AG09319 (cell line): ENCODE results near the gene PAFAH2.

Experiments used
- DNase-seq: peaks from one replicate; pipeline ENCODE4 v3.0.0-alpha.2; 2010; ENCODE audit warnings: low read depth; ENCODE audit errors: extremely low read depth
- TF ChIP-seq, protein P1 (sequence below): IDR thresholded peaks from 2 replicates; pipeline ENCODE4 v1.5.1; 2011; ENCODE audit warnings: low read depth, mild to moderate bottlenecking, inconsistent platforms, low read length, moderate library complexity

The PAFAH2 gene

DNA sequence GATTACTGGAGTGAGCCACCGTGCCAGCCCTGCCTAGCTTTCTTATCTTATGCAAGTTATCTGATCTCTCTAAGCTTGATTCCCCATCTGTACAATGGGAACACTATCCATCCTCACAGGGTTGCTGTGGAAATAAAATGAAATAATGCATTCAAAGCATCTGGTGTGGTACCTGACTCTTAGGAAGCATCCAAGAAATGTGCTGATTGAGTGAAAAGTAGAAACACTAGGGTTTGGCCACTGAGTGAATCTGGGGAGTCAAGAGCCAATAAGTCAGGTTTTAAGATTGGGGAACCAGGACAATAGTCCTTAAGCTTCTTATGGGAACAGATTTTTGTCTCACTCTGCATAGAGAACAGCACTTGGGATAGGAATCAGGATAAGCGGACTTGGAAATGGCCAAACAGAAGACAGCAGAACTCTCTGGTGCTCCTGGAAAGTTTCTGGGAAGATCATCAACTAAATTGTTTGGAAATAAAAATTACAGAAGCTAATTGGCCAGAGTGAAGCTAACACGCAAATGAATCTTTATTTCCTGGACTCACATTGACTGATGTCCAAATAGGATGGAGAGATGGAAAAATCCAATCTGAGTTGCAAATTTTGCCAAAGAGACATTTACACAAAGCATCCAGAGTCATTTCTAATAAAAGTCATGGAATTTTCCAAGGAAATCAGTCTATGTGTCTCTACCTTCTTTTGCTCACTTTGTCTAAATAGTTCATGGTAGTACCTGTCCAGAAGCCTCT is 3.3 kb downstream of the PAFAH2 start:
- no peak for DNase-seq
- TF ChIP-seq, protein P1, sequence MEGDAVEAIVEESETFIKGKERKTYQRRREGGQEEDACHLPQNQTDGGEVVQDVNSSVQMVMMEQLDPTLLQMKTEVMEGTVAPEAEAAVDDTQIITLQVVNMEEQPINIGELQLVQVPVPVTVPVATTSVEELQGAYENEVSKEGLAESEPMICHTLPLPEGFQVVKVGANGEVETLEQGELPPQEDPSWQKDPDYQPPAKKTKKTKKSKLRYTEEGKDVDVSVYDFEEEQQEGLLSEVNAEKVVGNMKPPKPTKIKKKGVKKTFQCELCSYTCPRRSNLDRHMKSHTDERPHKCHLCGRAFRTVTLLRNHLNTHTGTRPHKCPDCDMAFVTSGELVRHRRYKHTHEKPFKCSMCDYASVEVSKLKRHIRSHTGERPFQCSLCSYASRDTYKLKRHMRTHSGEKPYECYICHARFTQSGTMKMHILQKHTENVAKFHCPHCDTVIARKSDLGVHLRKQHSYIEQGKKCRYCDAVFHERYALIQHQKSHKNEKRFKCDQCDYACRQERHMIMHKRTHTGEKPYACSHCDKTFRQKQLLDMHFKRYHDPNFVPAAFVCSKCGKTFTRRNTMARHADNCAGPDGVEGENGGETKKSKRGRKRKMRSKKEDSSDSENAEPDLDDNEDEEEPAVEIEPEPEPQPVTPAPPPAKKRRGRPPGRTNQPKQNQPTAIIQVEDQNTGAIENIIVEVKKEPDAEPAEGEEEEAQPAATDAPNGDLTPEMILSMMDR, result no peak

DNA sequence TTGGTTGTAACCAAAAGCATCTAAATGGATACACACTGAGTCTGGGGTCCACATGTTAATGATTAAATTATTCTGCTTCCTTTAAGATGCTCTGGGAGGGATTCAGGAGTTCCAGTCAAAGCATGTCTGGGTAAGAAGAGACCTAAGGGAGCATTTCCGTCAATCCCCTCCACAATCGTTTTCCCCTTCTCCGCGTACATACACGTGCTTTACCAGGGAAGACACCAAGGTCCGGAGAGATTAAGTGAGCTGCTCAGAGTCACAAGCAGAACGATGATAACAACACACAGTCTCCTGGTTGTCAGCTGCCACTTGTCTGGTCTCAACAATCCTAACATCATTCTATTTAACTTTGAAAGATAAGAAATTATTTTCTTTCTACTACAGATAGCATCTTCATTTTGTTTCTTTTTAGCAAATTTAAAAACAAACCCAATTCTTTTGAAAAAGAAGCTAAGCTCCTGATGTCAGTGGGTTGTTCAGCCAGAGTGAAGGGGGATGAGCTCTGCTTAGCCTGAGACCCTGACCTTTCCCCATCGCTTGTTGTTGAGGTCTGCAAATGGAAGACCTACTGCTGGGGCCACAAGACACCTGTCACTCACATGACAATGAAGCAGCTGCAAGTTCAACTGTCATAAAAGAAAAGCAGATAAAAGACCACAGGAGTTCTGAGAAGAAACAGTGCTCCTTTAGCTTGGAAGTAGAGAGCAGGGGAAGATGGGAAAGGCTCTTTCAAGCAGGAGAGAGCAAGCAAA is 4.5 kb downstream of the PAFAH2 start:
- TF ChIP-seq, protein P1, result no peak
- DNase-seq, result no peak

GRCh38 chr1:25992689-25993171 is 5.1 kb downstream of the PAFAH2 start:
- no peak for DNase-seq
- TF ChIP-seq, protein P1, result no peak

- no peak for DNase-seq
- TF ChIP-seq, protein P1, result no peak
Measured at GRCh38 chr1:25991937-25992688, 5.8 kb downstream of the PAFAH2 start.

DNA sequence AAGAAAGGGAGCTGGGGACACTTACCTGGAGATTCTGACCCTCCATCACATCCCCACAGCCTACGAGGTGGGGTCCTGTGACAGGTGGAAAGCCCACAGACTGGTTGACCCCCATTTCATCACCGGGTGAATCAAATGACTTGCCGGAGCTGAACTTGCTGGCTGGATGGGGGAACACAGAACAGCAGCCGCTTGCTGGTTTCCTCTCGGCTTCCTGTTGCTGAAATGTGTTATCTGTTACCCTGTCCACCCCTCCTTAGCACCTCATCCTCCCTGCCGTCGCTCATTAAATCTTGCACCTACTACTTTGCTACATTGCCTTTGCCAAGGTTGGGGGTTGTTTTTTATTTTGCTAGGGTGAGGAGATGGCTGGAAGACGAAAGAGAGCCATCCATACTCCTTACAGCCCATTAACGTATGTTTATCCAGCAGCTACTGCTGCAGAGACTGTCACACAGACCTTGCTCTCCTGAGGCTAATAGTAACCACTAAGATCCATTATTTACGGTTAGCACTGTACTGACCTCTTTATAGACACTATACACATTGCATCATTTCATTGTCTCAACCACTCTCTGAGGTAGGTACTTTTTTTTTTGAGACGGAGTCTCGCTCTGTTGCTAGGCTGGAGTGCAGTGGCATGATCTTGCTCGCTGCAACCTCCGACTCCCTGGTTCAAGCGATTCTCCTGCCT is 7.0 kb downstream of the PAFAH2 start:
- TF ChIP-seq, protein P1, result no peak
- DNase-seq, result no peak

- TF ChIP-seq, protein P1, result no peak
- no peak for DNase-seq
Measured at GRCh38 chr1:25990251-25990650, 7.6 kb downstream of the PAFAH2 start.
